Upper lobe of right lung (tissue), 1 donor: ENCODE data around the gene CEP83. TPM values are rescaled to one million over a fixed set of nuclear protein-coding genes. Genes with fewer than 3 reads are reported as not detected.
"Not testable (repeated sequence)": the region's sequence is repeated elsewhere in the genome, so short reads cannot be mapped to it uniquely, and the experiment has no call there.

Experiments used
- ATAC-seq: fragments of 200-7000 bp; cut with Tn5 transposase; one replicate; pipeline ENCODE4 v1.9.1; 2020; ENCODE audit warnings: mild to moderate bottlenecking, moderate library complexity
- DNase-seq: peaks from one replicate; pipeline ENCODE4 v3.0.0-alpha.2; 2020
- H3K27ac ChIP-seq: fragments of 200-600 bp; one replicate; pipeline ENCODE4 v1.8.0; 2022
- H3K27me3 ChIP-seq: fragments of 200-600 bp; one replicate; pipeline ENCODE4 v1.8.0; 2022; ENCODE audit warnings: mild to moderate bottlenecking
- H3K36me3 ChIP-seq: fragments of 200-600 bp; one replicate; pipeline ENCODE4 v1.8.0; 2022
- H3K4me1 ChIP-seq: fragments of 200-600 bp; one replicate; pipeline ENCODE4 v1.8.0; 2022
- H3K4me3 ChIP-seq: fragments of 200-600 bp; one replicate; pipeline ENCODE4 v1.8.0; 2022; ENCODE audit warnings: mild to moderate bottlenecking
- H3K9me3 ChIP-seq: fragments of 200-600 bp; one replicate; pipeline ENCODE4 v1.8.0; 2022
- CTCF ChIP-seq: fragments of 200-600 bp; IDR thresholded peaks from one replicate; pipeline ENCODE4 v1.8.0; 2022; ENCODE audit warnings: antibody characterized with exemption
- intact Hi-C: fragments of 100-400 bp; cut with DNase I; formaldehyde crosslinking; loops from one replicate; pipeline ENCODE4 v1.11.0; 2022
- total RNA-seq: library from RNA; stranded (reverse); fragmentation: NEBNext Ultra II Directional; extraction: Animal tissue kit (Norgen Biotek cat#: 25700); gene quantifications from one replicate; pipeline ENCODE4 v1.2.1, GENCODE V29; 2021
- donor health status: DM: no; HTN: yes; CAD: no; lungs with severe emphysema.

The CEP83 gene
- total RNA-seq, 1 donor from 2014 or later = 11.0 TPM

- Histone ChIP-seq H3K4me3 (no peak overlapping the region), H3K9me3 (no peaks in the 10 kb centered on the region), H3K27ac (no peak overlapping the region), H3K36me3 (no peaks in the 10 kb centered on the region), H3K4me1 (peaks cover 24% of the 10 kb centered on the region), H3K27me3 (no peaks in the 10 kb centered on the region)
- no peak for ATAC-seq
- TF ChIP-seq CTCF = no peak
- intact Hi-C loops = no loop called here
- DNase-seq = no peak
Measured at GRCh38 chr12:94429633-94430032, 30.0 kb downstream of the CEP83 start.

GRCh38 chr12:94429191-94429590, 30.5 kb downstream of the CEP83 start:
- ATAC-seq (no peak), DNase-seq (no peak)
- peaks cover 24% of the 10 kb centered on the region for H3K4me1 ChIP-seq
- H3K9me3 ChIP-seq = no peaks in the 10 kb centered on the region
- intact Hi-C loops = no loop called here
- H3K36me3 ChIP-seq = no peaks in the 10 kb centered on the region
- no peak for TF ChIP-seq CTCF
- no peak overlapping the region for H3K4me3 ChIP-seq
- H3K27ac ChIP-seq = no peak overlapping the region
- no peaks in the 10 kb centered on the region for H3K27me3 ChIP-seq

- H3K27ac ChIP-seq = peak overlapping the region; percentile 21
- H3K9me3 ChIP-seq = peaks cover 5% of the 10 kb centered on the region
- intact Hi-C loops = no loop called here
- no peak for ATAC-seq
- no peaks in the 10 kb centered on the region for H3K27me3 ChIP-seq
- H3K4me3 ChIP-seq = no peak overlapping the region
- peaks cover 15% of the 10 kb centered on the region for H3K4me1 ChIP-seq
- DNase-seq = no peak
- no peaks in the 10 kb centered on the region for H3K36me3 ChIP-seq
- TF ChIP-seq CTCF = no peak
Measured at GRCh38 chr12:94427501-94428381, 31.9 kb downstream of the CEP83 start.

- H3K9me3 ChIP-seq = peaks cover 22% of the 10 kb centered on the region
- no peak overlapping the region for H3K4me3 ChIP-seq
- no peak for ATAC-seq
- H3K27me3 ChIP-seq = no peaks in the 10 kb centered on the region
- no peak overlapping the region for H3K27ac ChIP-seq
- H3K4me1 ChIP-seq = peaks cover 15% of the 10 kb centered on the region
- no peaks in the 10 kb centered on the region for H3K36me3 ChIP-seq
- no peak for DNase-seq
- TF ChIP-seq CTCF = no peak
- intact Hi-C loops = no loop called here
Measured at GRCh38 chr12:94426049-94426448, 33.6 kb downstream of the CEP83 start.

GRCh38 chr12:94424830-94425229, 34.8 kb downstream of the CEP83 start:
- intact Hi-C loops, H3K4me3 ChIP-seq, H3K36me3 ChIP-seq, H3K27me3 ChIP-seq, H3K27ac ChIP-seq, DNase-seq: not testable (repeated sequence)
- Histone ChIP-seq H3K9me3 (peaks cover 24% of the 10 kb centered on the region), H3K4me1 (peaks cover 15% of the 10 kb centered on the region)
- peak; percentile 57 for ATAC-seq

GRCh38 chr12:94421868-94422740, 37.6 kb downstream of the CEP83 start:
- peaks cover 24% of the 10 kb centered on the region for H3K9me3 ChIP-seq
- H3K27me3 ChIP-seq = no peaks in the 10 kb centered on the region
- H3K27ac ChIP-seq = no peak overlapping the region
- DNase-seq (no peak), ATAC-seq (no peak)
- TF ChIP-seq CTCF = no peak
- H3K36me3 ChIP-seq = no peaks in the 10 kb centered on the region
- peaks cover 5% of the 10 kb centered on the region for H3K4me1 ChIP-seq
- intact Hi-C loops = no loop called here
- no peak overlapping the region for H3K4me3 ChIP-seq
